Melanocyte of skin (primary cell): Measurements from ENCODE around the gene ZBTB46. TPM values are rescaled to one million over a fixed set of nuclear protein-coding genes. Genes with fewer than 3 reads are reported as not detected.

ENCODE experiments used
- small RNA-seq, 2 donors: library from RNA; depleted of rRNA; stranded (forward); fragments of <200 nt; gene quantifications; one replicate each; pipeline ENCODE3, GENCODE V24; 2012
- total RNA-seq, 2 donors: library from RNA; depleted of rRNA; stranded (reverse); fragments of >200 nt; gene quantifications; 2 replicates each; pipeline ENCODE4 v1.2.3, GENCODE V29; 2012

Gene ZBTB46
- under 1 TPM; under 0.01 to 1.00 TPM for total RNA-seq

GRCh38 chr20:63830841-63831588, at the start of gene ZBTB46:
Gene ZBTB46 (minus strand): TSS chr20:63831264. CDS start chr20:63790757, 40,507 bp downstream.

DNA sequence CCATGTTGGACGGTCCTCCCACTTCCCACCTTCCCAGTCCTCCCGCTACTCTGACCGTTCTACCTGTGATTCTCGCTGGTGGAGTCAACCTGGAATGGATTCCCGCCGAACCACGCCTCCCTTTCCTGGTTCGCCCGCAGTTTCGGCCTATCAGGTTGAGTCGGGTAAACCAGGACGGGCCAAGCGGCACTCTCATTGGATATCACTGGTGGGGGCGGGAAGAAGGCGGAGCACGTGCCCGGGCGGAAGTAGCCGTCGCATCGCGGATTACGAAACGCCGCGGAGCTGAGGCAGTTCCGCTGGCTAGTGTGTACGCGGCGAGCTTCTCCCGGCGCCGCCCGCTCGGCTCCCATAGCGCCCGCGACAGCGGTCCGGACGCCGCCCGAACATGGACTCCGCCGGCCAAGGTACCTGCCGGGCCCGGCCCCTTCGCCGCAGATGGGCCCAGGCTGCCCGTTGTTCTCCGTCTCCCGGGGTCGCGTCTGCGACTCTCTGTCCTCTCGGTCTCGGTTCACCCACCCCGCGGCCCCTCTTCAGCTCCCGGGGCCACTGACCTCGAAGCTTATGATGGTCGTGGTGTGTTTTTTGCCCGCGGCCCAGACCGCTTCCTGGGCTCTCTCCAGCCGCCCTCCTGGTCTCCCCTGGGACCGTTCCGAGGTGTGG, 34.0 kb upstream of the ZBTB46 start, which contains the start of gene TPD52L2:
Gene TPD52L2 (plus strand): TSS at position 293 of the 663 bp plus-strand sequence. CDS start 96 bp downstream, at position 389.

GRCh38 chr20:63861365-63861934, 30.4 kb upstream of the ZBTB46 start, which contains the start of gene ABHD16B:
Gene ABHD16B (plus strand): TSS chr20:63861498. CDS start chr20:63861541, 43 bp downstream.

GRCh38 chr20:63739130-63740069, 91.7 kb downstream of the ZBTB46 start, which contains the start of gene SLC2A4RG:
Gene SLC2A4RG (plus strand): TSS chr20:63739776. CDS start chr20:63739913, 137 bp downstream.

DNA sequence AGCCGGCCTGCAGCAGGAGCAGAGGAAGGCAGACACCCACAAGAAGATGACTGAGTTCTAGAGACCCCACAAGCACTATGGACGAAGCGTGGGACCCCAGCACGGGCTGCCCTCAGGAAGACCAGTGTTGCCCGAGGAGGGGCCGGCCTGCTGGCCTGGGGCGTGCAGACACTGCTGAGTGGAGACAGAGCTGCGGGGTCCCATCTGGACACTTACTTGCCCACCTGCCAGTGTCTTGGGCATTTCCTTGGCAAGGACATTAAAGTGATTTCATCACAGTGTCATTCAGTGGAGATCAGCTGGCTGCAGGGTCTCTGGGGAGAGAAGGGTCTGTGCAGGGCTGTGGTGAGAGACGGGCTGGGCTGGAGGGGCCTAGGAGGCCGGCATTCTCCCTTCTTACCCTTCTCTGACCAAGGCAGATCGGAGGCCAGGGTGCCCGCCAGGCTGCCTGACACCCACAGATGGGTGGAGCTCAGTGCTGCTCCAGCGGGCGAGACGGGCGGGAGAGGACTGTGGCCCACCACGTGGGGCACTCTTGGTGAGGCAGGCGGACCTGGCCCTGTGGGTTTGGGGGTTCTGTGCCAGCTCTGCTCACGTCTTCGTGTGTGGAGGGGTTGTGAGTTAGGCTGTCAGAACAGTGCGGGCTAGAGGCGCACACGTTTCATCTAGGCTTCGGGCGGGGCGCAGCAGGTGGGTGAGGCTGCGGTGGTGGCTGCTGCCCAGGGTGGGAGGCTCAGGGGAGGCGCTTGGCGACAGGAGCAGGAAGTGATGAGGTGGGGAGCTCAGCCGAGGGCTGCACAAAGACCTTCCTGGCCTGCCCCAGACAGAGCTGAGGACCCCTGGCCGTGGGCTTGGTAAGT, 95.0 kb downstream of the ZBTB46 start, which contains the start of gene LIME1:
Gene LIME1 (plus strand): TSS at position 806 of the 860 bp plus-strand sequence. CDS start 886 bp downstream, outside the sequence.

GRCh38 chr20:63707558-63708300, 123.3 kb downstream of the ZBTB46 start, which contains the start of the genes ARFRP1 and ZGPAT:
Gene ARFRP1 (minus strand): TSS chr20:63707976. CDS start chr20:63707091, 885 bp downstream.
Gene ZGPAT (plus strand): TSS chr20:63708039. CDS start chr20:63708581, 542 bp downstream.

DNA sequence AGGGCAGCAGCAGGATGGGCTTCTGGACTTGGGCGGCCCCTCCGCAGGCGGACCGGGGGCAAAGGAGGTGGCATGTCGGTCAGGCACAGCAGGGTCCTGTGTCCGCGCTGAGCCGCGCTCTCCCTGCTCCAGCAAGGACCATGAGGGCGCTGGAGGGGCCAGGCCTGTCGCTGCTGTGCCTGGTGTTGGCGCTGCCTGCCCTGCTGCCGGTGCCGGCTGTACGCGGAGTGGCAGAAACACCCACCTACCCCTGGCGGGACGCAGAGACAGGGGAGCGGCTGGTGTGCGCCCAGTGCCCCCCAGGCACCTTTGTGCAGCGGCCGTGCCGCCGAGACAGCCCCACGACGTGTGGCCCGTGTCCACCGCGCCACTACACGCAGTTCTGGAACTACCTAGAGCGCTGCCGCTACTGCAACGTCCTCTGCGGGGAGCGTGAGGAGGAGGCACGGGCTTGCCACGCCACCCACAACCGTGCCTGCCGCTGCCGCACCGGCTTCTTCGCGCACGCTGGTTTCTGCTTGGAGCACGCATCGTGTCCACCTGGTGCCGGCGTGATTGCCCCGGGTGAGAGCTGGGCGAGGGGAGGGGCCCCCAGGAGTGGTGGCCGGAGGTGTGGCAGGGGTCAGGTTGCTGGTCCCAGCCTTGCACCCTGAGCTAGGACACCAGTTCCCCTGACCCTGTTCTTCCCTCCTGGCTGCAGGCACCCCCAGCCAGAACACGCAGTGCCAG, 134.3 kb downstream of the ZBTB46 start, which contains the start of gene TNFRSF6B:
Gene TNFRSF6B (plus strand): TSS at position 25 of the 729 bp plus-strand sequence. CDS start 116 bp downstream, at position 141.

Small RNA genes lying within 50 kb of the gene (small RNA-seq; reads per million reads assigned to genes)
- gene LIME1 = 0 reads per million in 2 donors
- gene TNFRSF6B = 0 reads per million in 2 donors

Other genes with a start within 250 kb of the ZBTB46 start
- 1 to 10 TPM; 5.3 to 6.9 TPM for gene GMEB2, start 204.2 kb downstream of the ZBTB46 start, total RNA-seq
- 10 to 100 TPM in 1 of 2 donors, 1 to 10 TPM in 1; 8.6 to 19.0 TPM for gene STMN3, start 177.8 kb downstream of the ZBTB46 start, total RNA-seq
- 10 to 100 TPM; 10.7 to 15.0 TPM for gene RTEL1, start 173.0 kb downstream of the ZBTB46 start, total RNA-seq
- under 1 TPM; 0.67 to 0.69 TPM for gene TNFRSF6B, start 134.6 kb downstream of the ZBTB46 start, total RNA-seq
- gene ARFRP1, start 123.3 kb downstream of the ZBTB46 start, total RNA-seq = 10 to 100 TPM; 20.0 TPM
- gene ZGPAT, start 123.2 kb downstream of the ZBTB46 start, total RNA-seq = 10 to 100 TPM; 14.8 to 16.0 TPM
- gene LIME1, start 94.6 kb downstream of the ZBTB46 start, total RNA-seq = 1 to 10 TPM; 1.4 to 1.7 TPM
- 1 to 10 TPM; 5.9 to 7.7 TPM for gene SLC2A4RG, start 91.5 kb downstream of the ZBTB46 start, total RNA-seq
- not detected for gene ABHD16B, start 30.2 kb upstream of the ZBTB46 start, total RNA-seq
- gene TPD52L2, start 34.0 kb upstream of the ZBTB46 start, total RNA-seq = 10 to 100 TPM; 47.1 to 53.9 TPM
- 10 to 100 TPM; 34.4 to 39.6 TPM for gene DNAJC5, start 63.9 kb upstream of the ZBTB46 start, total RNA-seq
- gene UCKL1, start 125.2 kb upstream of the ZBTB46 start, total RNA-seq = 10 to 100 TPM; 25.5 to 36.0 TPM
- 1 to 10 TPM; 7.9 to 9.3 TPM for gene ZNF512B, start 138.7 kb upstream of the ZBTB46 start, total RNA-seq
- 1 to 10 TPM in 1 of 2 donors, under 1 TPM in 1; 1.00 to 2.1 TPM for gene SAMD10, start 148.4 kb upstream of the ZBTB46 start, total RNA-seq
- 10 to 100 TPM; 47.1 to 51.0 TPM for gene PRPF6, start 149.9 kb upstream of the ZBTB46 start, total RNA-seq
- 1 to 10 TPM in 1 of 2 donors, under 1 TPM in 1; 1.00 to 1.4 TPM for gene C20orf204, start 204.9 kb upstream of the ZBTB46 start, total RNA-seq
- gene SOX18, start 218.4 kb upstream of the ZBTB46 start, total RNA-seq = under 1 TPM; 0.33 to 0.34 TPM
- gene TCEA2, start 231.9 kb upstream of the ZBTB46 start, total RNA-seq = 10 to 100 TPM in 1 of 2 donors, 1 to 10 TPM in 1; 8.0 to 13.1 TPM
- 10 to 100 TPM in 1 of 2 donors, 1 to 10 TPM in 1; 8.3 to 17.3 TPM for gene RGS19, start 248.3 kb upstream of the ZBTB46 start, total RNA-seq
- under 1 TPM; 0.34 to 0.67 TPM for gene OPRL1, start 248.8 kb upstream of the ZBTB46 start, total RNA-seq